GM12801 (cell line): ENCODE data around the gene PTMA.

Experiments
- CTCF ChIP-seq: IDR thresholded peaks from one replicate; pipeline ENCODE4 v1.5.1; 2011; ENCODE audit warnings: control low read depth; ENCODE audit not compliant: insufficient read length; ENCODE audit errors: extremely low read depth

PTMA gene

GRCh38 chr2:231686192-231687100 is 21.9 kb upstream of the PTMA start:
- no peak for TF ChIP-seq CTCF

- no peak for TF ChIP-seq CTCF
Measured at GRCh38 chr2:231687133-231687852, 21.0 kb upstream of the PTMA start.

- no peak for TF ChIP-seq CTCF
Measured at GRCh38 chr2:231687961-231688360, 20.4 kb upstream of the PTMA start.

GRCh38 chr2:231688719-231689118 is 19.6 kb upstream of the PTMA start:
- no peak for TF ChIP-seq CTCF

GRCh38 chr2:231689124-231689893 is 19.0 kb upstream of the PTMA start:
- TF ChIP-seq CTCF: no peak

- no peak for TF ChIP-seq CTCF
Measured at GRCh38 chr2:231691251-231691772, 17.0 kb upstream of the PTMA start.

- no peak for TF ChIP-seq CTCF
Measured at GRCh38 chr2:231692847-231693246, 15.5 kb upstream of the PTMA start.
